Motor neuron (in vitro differentiated cells): Measurements from ENCODE around the gene ACADVL. TPM values are rescaled to one million over a fixed set of nuclear protein-coding genes. Genes with fewer than 3 reads are reported as not detected.

Source experiments
- ATAC-seq, 8 experiments: fragments of 200-7000 bp; cut with Tn5 transposase; replicated peaks in 6 of 8; 2 replicates each; pipeline ENCODE4 v1.8.0; 2021; ENCODE audit warnings: mild to moderate bottlenecking in 8 of 8, moderate library complexity in 8 of 8
- H3K27ac ChIP-seq, 2 donors: fragments of 250-450 bp; sonication (Bioruptor Pico); 2 replicates each; pipeline ENCODE4 v1.9.0; 2021; ENCODE audit warnings: antibody characterized with exemption in 2 of 2, mild to moderate bottlenecking in 2 of 2, moderate library complexity in 1 of 2
- H3K4me1 ChIP-seq, 2 donors: fragments of 250-450 bp; sonication (Bioruptor Pico); replicated peaks in 1 of 2; 2 replicates each; pipeline ENCODE4 v1.6.1; 2021; ENCODE audit warnings: antibody characterized with exemption in 2 of 2, mild to moderate bottlenecking in 2 of 2, moderate library complexity in 1 of 2
- H3K4me3 ChIP-seq, 5 donors: fragments of 250-450 bp; sonication (Bioruptor Pico); 2 replicates each; pipeline ENCODE4 v1.9.0; 2021; ENCODE audit warnings: antibody characterized with exemption in 5 of 5, mild to moderate bottlenecking in 5 of 5, moderate library complexity in 4 of 5
- WGBS, 10 experiments: fragments of 450-650 bp; shearing (Covaris generic); methylation state at CpG; one replicate each; pipeline ENCODE4 v1.0.0; 2022; 5-methylcytosine and 5-hydroxymethylcytosine counted together
- in situ Hi-C, 9 experiments: fragments of 400-800 bp; cut with MboI; loops; one replicate each; pipeline ENCODE4 v1.15.0; 2021; ENCODE audit warnings: low sequenced_read_pairs in 9 of 9, low pct_unique_long_range_greater_than_20kb in 2 of 9; ENCODE audit not compliant: unreplicated experiment in 9 of 9
- total RNA-seq, 8 experiments: library from RNA; unstranded; fragments of 300-600 nt; gene quantifications; 2 replicates each; pipeline versions ENCODE4 v1.2.3 to v1.2.4, GENCODE V29; 2022

ACADVL gene
- total RNA-seq, 8 experiments from 2014 or later, result 77.7 to 513 (median 215) TPM

DNA sequence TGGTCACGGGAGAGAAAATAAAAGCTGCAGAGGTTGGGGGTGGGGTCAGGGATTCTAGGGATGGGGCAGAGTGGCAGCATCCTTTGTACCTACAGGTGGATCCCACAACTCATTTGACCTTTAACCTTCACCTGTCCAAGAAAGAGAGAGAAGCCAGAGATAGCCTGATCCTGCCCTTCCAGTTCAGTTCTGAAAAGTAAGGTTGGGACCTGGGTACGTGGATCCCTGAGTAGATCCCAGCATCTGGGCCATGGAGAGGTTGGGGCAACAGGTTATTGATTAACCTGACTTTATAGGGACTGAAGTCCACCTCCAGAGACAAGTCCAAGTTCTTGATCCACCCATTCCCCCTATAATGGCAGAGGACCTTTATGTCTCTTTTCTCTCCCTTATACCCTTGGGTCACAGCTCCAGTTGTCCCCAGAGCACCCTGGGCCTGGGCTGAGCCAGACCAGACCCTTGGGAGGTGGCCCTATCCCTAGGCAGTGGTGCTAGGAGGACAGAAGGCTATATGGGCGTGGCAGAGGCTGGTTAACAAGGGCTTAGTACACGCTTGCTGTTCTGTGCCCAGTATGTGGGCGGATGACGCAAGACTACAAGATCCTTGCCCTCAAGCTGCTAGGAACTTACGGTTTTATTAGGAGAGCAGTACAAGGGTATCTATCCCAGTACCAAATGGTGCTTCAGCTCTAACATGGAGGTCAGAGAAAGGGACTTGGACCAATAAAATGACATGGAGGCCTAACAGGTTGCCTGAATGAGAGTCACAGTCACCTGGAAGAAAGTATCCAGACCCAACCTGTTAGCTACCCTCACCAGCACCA, 39.2 kb downstream of the ACADVL start:
- peaks cover 0 to 19% of the 10 kb centered on the region in 2 donors for H3K4me1 ChIP-seq
- in situ Hi-C loops, result no loop called here
- no peak for ATAC-seq
- H3K4me3 ChIP-seq, result no peak overlapping the region
- H3K27ac ChIP-seq, result no peak overlapping the region
- whole genome bisulfite sequencing, 10 experiments, result 60 to 100% (median 88%) methylated on average over 1 to 5 of the region's 7 CpGs; no CpG with 5 or more reads in 2 of the 10 experiments

DNA sequence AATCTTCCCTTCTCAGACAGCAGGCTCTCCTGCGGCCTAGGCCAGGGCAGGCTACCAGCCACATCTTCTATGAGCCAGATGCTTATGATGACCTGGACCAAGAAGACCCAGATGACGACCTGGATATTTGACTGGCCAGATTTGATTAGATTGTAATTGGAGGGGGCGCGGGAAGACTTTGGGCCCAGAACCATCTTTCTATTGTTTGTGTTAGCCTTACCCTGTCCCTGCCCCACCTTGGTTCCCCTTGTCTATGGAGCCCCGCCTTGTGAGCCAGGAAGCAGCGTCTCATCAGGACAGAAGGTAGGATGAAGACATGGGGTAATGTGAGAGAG, 39.8 kb downstream of the ACADVL start:
- in situ Hi-C loops, result no loop called here
- H3K27ac ChIP-seq, result no peak overlapping the region

DNA sequence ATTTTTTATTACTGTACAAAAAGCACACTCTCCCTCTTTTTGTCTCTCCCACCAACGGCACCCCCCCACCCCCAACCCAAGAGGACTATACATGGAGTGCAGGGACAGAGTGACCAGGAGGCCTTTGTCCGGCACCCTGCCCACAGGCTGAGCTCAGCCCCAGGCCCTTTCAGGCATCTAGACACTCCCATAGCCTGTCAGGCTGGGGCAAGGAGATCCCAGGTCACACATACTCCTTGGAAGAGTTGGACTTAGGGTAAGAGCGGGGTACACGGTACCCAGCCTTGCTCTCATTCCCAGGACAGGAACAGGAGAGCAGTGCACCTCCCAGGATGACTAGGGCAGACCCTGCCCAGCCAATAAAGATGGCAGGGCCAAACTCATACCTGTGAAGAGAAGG, 40.4 kb downstream of the ACADVL start:
- in situ Hi-C loops, result no loop called here
- Histone ChIP-seq H3K27ac (no peak overlapping the region), H3K4me1 (peaks cover 0 to 19% of the 10 kb centered on the region in 2 donors), H3K4me3 (no peak overlapping the region)
- whole genome bisulfite sequencing, 10 experiments, result 79 to 100% (median 100%) methylated on average over 1 to 2 of the region's 4 CpGs; no CpG with 5 or more reads in 6 of the 10 experiments
- ATAC-seq, result peak in 4 of 8 experiments; percentile 8 to 15 (median 12)

More for the DNA sequence above, 39.8 kb downstream of the ACADVL start:
- no peak for ATAC-seq
- 83 to 100% (median 88%) methylated on average over 1 to 3 of the region's 6 CpGs; no CpG with 5 or more reads in 6 of the 10 experiments for WGBS, 10 experiments
- no peak overlapping the region for H3K4me3 ChIP-seq
- H3K4me1 ChIP-seq, result peaks cover 0 to 19% of the 10 kb centered on the region in 2 donors

DNA sequence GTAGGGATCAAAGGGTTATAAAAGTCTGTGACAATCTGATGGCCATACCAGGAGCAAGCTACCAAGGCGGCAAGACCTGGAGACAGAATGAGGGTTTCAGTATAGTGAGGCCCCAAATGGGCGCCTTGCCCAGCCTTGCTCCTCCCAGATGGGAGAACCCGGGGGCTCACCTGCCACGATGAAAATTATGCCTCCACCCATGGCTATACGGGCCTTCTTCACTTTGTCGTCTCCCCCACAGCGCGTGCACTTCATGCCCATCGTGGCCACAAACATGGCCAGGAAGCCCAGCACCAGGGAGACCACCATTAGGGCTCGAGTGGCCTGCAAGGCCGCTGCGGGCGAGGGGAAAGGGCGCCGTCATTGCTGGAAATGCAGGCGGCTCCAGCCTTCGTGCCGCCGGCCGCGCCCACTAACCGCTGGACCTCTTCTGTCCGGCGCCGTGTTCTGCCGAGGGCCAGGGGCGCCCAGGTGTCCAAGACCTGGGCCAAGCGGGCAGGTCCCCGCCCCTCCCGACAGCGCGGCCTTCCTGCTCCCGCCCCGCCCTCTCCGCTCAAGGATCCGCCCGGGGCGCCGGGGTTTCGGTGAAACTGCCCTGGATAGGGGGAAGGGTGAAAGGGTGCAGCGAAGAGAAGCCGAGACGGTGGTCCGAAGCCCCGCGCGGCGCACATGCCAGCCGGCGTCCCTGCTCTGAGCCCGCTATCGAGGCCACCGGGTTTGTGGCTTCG, 41.1 kb downstream of the ACADVL start:
- H3K27ac ChIP-seq, result no peak overlapping the region
- H3K4me3 ChIP-seq, result peak overlapping the region in 3 of 5 donors; percentile 8 to 21 (median 10)
- H3K4me1 ChIP-seq, result peaks cover 0 to 19% of the 10 kb centered on the region in 2 donors
- peak; percentile 36 to 64 (median 49) for ATAC-seq
- in situ Hi-C loops, result no loop called here
- WGBS, 10 experiments, result 0 to 100% (median 37%) methylated on average over 1 to 12 of the region's 54 CpGs; no CpG with 5 or more reads in 7 of the 10 experiments

DNA sequence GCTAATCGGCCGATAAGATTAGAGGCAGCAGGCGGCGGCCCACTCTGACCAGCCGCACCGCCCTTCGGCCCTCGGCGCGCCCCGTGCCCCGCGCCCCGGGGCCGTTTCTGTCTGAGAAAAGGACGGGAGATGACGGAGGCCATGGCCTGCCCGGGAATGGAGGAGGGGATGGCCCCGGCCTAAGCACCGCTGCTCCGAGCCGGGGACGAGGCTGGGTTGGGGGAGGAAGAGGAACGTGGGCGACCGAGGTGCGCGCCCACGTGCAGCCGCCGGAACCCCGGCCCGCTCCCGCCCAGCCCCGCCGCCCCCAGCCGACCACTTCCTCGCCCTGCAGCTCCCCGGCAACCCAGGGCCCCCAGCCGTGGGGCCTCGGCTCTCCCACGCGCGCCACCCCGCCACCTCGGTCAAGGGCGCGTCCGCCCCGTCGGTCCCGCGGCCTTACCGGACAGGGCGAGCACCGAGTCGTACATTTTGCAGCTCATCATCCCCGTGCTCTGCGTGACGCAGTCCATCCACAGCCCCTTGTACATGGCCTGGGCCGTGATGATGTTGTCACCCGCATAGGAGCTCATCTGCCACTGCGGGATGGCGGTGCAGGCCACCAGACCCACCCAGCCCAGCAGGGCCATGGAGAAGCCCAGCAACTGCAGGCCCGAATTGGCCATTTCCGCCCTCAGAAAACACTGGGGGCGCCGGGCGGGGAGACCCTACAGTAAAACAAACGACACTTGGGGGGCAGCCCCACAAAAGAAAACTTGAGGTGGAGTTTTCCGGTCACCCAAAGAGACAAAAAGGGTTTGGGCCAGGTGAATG, 41.8 kb downstream of the ACADVL start:
- peak; percentile 41 to 64 (median 52) for ATAC-seq
- 0 to 58% (median 36%) methylated on average over 1 to 9 of the region's 71 CpGs; no CpG with 5 or more reads in 6 of the 10 experiments for WGBS, 10 experiments
- Histone ChIP-seq H3K4me3 (peak overlapping the region in 3 of 5 donors; percentile 8 to 21 (median 10)), H3K27ac (no peak overlapping the region), H3K4me1 (peaks cover 0 to 19% of the 10 kb centered on the region in 2 donors)
- in situ Hi-C loops, result no loop called here

DNA sequence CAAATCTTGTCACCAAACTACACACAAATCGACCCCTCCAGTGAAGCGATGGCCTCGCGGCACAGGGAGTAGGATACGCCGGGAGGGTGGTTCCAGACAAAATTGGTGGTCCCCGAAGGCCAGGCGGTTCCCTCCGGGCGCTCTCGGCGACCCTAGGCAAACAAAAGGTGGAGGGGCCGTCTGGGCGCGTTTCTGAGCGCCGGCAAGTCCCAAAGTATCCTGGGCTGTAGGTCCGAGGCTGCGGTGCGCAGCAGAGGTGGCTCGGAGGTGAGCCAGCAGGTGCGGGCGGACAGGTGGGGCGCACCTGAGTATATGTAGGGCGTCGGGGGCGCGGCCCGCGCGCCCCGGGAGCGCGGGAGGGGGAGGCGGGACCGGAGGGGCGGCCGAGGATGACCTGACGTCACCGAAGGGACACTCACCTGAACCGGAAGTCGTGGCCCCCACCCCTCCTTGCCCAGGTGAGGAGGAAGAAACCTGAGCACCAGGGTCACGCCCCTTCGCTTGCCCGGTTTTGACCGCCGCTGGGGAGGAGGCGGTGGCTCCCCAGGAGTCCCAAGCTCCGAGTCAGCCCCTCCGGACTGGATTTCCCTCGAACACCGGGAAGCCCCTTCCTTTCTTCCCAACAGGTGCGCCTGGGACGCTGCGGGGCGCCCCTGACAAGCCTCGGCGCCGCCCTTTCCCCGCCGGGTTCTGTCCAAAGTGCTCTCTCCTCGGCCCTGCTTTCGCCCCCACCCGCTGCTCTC, 42.6 kb downstream of the ACADVL start, which contains the start of gene CLDN7:
Gene CLDN7 (minus strand): TSS at position 287 of the 743 bp plus-strand sequence. CDS start 435 bp downstream, outside the sequence.
- Histone ChIP-seq H3K27ac (no peak within 1 kb of the TSS), H3K4me1 (peaks cover 0 to 19% of the 10 kb centered on the region in 2 donors), H3K4me3 (peak within 1 kb of the TSS in 3 of 5 donors; percentile 8 to 21 (median 10))
- in situ Hi-C loops, result no loop called here
- no peak for ATAC-seq
- 7 to 60% (median 27%) methylated on average over 1 to 17 of the region's 64 CpGs; no CpG with 5 or more reads in 4 of the 10 experiments for WGBS, 10 experiments

DNA sequence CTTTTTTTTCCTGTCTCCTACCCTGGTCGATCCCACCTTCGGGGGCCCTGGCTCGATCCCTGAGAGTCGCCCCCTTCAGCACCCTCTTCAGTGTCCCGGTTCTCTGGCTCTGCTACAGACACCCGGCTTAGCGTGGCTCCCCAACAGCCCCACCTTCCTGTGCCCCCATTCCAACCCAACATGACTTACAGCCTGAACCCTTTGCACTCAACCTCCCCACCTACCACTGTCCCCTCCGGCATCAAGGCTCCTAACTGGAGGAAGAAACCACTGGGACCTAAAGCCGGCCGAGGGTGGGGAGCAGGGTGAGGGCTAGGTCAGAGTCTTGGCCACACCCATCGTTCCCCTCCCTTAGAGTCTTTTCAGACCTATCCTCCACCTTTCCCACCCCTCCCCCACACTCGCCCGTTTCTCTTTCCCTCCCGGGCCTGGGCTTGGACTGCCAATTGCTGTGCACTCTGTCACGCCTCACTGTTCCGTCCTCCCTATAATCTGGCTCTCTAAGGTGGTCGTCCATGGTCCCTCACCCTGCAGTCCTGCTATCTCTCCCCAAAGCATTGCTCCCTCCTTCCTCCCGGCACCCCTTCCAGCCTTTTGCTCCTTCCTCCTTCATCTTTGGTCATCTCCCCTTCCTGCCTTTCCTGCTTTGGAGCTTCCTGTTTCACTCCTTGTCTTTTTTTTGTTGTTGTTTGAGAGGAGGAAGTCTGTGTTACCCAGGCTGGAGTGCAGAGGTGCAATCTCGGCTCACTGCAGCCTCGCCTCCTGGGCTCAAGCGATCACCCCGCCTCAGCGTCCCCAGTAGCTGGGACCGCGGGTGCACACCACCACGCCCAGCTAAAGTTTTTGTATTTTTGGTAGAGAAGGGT, 43.4 kb downstream of the ACADVL start:
- Histone ChIP-seq H3K27ac (no peak overlapping the region), H3K4me1 (peaks cover 0 to 19% of the 10 kb centered on the region in 2 donors), H3K4me3 (no peak overlapping the region)
- in situ Hi-C loops, result no loop called here
- ATAC-seq, result peak in 4 of 8 experiments; percentile 10 to 27 (median 12)
- WGBS, 10 experiments, result 0 to 57% (median 12%) methylated on average over 2 to 12 of the region's 26 CpGs; no CpG with 5 or more reads in 1 of the 10 experiments

DNA sequence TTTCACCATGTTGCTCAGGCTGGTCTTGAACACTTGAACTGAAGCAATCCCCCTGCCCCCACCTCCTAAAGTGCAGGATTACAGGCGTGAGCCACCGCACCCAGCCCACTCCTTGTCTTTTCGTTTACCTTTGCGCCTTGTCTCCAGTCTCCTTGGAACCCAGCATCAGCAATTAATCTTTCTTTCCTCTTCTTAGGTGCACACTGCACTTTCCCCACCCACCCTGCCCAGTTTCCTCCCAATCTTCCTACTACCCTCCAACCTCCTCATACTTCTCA, 44.0 kb downstream of the ACADVL start:
- in situ Hi-C loops, result no loop called here
- 40% methylated on average over 2 of the region's 4 CpGs; no CpG with 5 or more reads in 9 of the 10 experiments for whole genome bisulfite sequencing, 10 experiments
- H3K4me3 ChIP-seq, result no peak overlapping the region
- no peak overlapping the region for H3K27ac ChIP-seq
- ATAC-seq, result no peak
- peaks cover 0 to 19% of the 10 kb centered on the region in 2 donors for H3K4me1 ChIP-seq

DNA sequence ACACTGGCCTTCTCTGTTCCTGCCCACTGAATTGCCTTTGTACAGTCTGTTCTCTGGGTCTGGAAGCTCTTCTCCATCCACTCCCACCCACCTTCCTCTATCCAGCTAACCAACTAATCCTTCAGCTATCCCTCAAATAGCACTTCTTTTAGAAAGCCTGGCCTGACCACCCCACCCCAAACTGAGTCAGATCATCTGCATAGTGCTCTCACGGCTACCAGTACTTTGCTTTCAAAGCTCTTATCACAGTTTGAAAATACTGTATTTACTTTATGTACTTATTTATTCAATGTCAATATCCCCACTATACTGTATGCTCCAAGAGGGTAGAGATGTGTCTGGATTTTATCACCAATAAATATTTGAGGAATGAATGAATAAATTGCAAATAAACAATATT, 47.0 kb downstream of the ACADVL start:
- in situ Hi-C loops, result no loop called here
- H3K4me1 ChIP-seq, result peaks cover 0 to 9% of the 10 kb centered on the region in 2 donors
- no peak overlapping the region for H3K4me3 ChIP-seq
- peak in 3 of 8 experiments; percentile 21 to 91 (median 85) for ATAC-seq
- H3K27ac ChIP-seq, result no peak overlapping the region
- WGBS, 10 experiments, result 0 to 100% (median 23%) methylated on average over 1 of the region's 1 CpG; no CpG with 5 or more reads in 2 of the 10 experiments
